ENCODE measurements around the gene GPATCH11.

- TF ChIP-seq CTCF (optimal IDR thresholded peaks at IDR 0.05 in 1 of 3, IDR thresholded peaks at IDR 0.05 in 1 of 3, conservative IDR thresholded peaks at IDR 0.05 in 1 of 3; ENCODE audit: extremely low read depth in 1 of 3, insufficient read depth in 2 of 3, low read length in 3 of 3) (no peak), EZH2 (IDR thresholded peaks at IDR 0.05; ENCODE audit: low read length) (no peak)
These were observed at the start of gene GPATCH11, which contains the start of gene HEATR5B for GRCh38 chr2:37083873-37084794.
